Measurements from ENCODE around the gene SNAP25.

Gene SNAP25

GRCh38 chr20:10321138-10321717 lies 102.6 kb downstream of the SNAP25 start:
- ATAC-seq (replicated peaks; ENCODE audit: extremely low read depth, poor library complexity, severe bottlenecking) (no peak), DNase-seq (ENCODE audit: low spot score in 2 of 2) (no peak)
- H3K4me3 Mint-ChIP-seq, result no peak overlapping the region
- no peaks in the 10 kb centered on the region for H3K4me1 Mint-ChIP-seq
- H3K36me3 Mint-ChIP-seq (ENCODE audit: insufficient read depth), result peaks cover 1% of the 10 kb centered on the region
- H3K9me3 Mint-ChIP-seq, result no peaks in the 10 kb centered on the region
- peaks cover 39% of the 10 kb centered on the region for H3K27me3 Mint-ChIP-seq
- H3K27ac Mint-ChIP-seq (ENCODE audit: low read depth), result no peak overlapping the region

DNA sequence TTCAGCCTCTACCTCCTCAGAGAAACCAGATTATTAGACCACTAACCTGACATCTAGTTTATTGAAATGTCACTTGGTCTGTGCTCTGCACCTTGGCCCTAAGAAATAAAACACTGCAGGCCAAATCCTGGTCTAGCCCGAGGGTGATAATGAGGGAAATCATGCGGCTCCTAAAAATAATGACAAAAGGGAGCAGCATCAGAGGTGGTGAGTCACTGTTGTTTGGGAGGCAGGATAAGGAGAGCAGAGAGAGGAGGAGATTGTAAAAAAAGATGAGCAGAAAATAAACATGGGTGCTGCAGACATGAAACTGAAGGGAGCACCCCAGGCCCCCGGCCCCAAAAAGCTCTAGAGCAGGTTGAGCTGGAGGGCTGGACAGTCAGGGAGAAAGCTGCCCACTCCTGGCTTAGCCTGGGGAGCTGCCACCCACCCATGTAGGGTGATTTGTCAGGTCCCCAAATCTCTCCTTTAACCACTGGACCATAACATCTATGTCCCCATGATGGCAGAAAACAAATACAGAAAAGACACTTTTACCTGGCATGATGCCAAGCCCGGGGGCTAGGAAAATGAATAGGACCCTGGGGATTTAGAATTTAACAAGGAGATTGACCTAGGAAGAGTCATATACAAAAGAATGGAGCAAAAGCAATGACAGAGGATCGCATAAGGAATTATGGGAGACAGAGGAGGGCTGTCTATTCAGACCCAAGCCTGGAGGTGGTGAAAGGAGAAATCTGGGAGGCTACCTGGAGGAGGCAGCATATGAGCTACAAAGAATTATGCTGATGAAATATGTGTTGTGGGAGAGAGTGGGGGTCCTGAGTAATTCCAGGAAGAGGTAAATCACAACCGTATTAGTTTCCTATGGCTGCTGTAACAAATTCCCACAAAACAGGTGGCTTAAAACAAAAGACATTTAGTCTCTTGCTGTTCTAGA lies 103.7 kb downstream of the SNAP25 start:
- Mint-ChIP-seq H3K27me3 (peaks cover 30% of the 10 kb centered on the region), H3K27ac (ENCODE audit: low read depth) (no peak overlapping the region), H3K4me3 (no peak overlapping the region), H3K9me3 (no peaks in the 10 kb centered on the region), H3K36me3 (ENCODE audit: insufficient read depth) (peaks cover 1% of the 10 kb centered on the region), H3K4me1 (no peaks in the 10 kb centered on the region)
- ATAC-seq (replicated peaks; ENCODE audit: extremely low read depth, poor library complexity, severe bottlenecking), result no peak
- DNase-seq (ENCODE audit: low spot score in 2 of 2), result no peak

GRCh38 chr20:10323729-10324128 lies 105.1 kb downstream of the SNAP25 start:
- Mint-ChIP-seq H3K27me3 (peaks cover 29% of the 10 kb centered on the region), H3K36me3 (ENCODE audit: insufficient read depth) (peaks cover 1% of the 10 kb centered on the region), H3K4me1 (no peaks in the 10 kb centered on the region), H3K4me3 (no peak overlapping the region), H3K27ac (ENCODE audit: low read depth) (no peak overlapping the region), H3K9me3 (no peaks in the 10 kb centered on the region)
- DNase-seq (ENCODE audit: low spot score in 2 of 2) (no peak), ATAC-seq (replicated peaks; ENCODE audit: extremely low read depth, poor library complexity, severe bottlenecking) (no peak)

DNA sequence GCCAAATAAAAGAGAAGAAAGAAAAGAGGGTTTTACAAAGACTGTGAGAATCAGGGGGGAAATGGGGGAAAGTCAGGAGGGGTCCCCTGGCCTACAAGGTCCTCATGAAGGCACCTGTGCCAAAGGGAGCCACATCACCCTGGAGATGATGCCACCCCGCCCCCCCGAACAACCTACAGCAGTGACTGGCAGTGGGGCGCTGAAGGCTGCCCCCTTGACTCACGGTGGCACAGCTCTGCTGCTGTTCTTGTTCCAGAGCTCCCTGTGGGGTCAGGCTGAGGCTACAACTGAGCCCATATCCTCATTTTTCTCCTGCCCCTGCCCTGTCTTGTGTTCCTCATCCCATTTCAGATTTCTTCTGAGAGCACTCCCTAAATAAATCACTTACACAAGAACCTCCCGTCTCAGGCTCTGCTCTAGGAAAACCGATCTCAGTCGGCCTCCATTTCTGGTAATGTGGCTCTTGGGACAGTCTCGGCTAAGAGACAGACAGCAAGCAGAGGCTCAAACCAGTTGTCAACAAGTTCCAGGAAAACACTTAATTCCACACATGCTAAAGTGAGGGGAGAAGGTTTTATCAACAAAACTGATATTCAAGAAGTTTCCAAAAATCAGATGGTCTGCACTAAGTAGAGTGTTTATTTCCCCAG lies 105.7 kb downstream of the SNAP25 start:
- Mint-ChIP-seq H3K4me3 (no peak overlapping the region), H3K27me3 (peaks cover 29% of the 10 kb centered on the region), H3K9me3 (no peaks in the 10 kb centered on the region), H3K27ac (ENCODE audit: low read depth) (no peak overlapping the region), H3K36me3 (ENCODE audit: insufficient read depth) (peaks cover 1% of the 10 kb centered on the region), H3K4me1 (no peaks in the 10 kb centered on the region)
- ATAC-seq (replicated peaks; ENCODE audit: extremely low read depth, poor library complexity, severe bottlenecking) (no peak), DNase-seq (ENCODE audit: low spot score in 2 of 2) (no peak)

DNA sequence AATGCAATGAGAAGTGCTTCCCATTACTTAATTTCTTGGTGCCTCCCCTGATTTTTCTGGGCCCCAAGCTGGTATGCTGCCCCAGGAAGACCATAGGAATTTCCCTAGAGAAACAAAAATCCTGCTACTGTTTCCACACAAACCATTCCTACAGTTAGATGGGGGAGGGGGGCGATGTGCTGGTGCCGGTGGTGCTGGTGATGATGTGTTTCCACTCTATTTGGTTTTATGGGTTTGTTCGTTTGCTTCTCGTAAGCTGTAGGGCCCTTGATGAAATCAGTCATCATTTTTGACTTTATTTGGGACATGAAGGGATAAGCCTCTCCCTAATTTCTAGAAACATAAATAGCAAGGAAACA lies 110.2 kb downstream of the SNAP25 start:
- no peaks in the 10 kb centered on the region for H3K36me3 Mint-ChIP-seq (ENCODE audit: insufficient read depth)

GRCh38 chr20:10329387-10330005 lies 110.9 kb downstream of the SNAP25 start:
- ATAC-seq (replicated peaks; ENCODE audit: extremely low read depth, poor library complexity, severe bottlenecking) (no peak), DNase-seq (ENCODE audit: low spot score in 2 of 2) (no peak)
- Mint-ChIP-seq H3K36me3 (ENCODE audit: insufficient read depth) (no peaks in the 10 kb centered on the region), H3K4me1 (no peaks in the 10 kb centered on the region), H3K27ac (ENCODE audit: low read depth) (no peak overlapping the region), H3K9me3 (no peaks in the 10 kb centered on the region), H3K27me3 (peaks cover under 1% of the 10 kb centered on the region), H3K4me3 (no peak overlapping the region)

More for the DNA sequence above, 110.2 kb downstream of the SNAP25 start:
- peaks cover 6% of the 10 kb centered on the region for H3K27me3 Mint-ChIP-seq
- H3K27ac Mint-ChIP-seq (ENCODE audit: low read depth), result no peak overlapping the region
- no peaks in the 10 kb centered on the region for H3K9me3 Mint-ChIP-seq
- no peak overlapping the region for H3K4me3 Mint-ChIP-seq
- ATAC-seq (replicated peaks; ENCODE audit: extremely low read depth, poor library complexity, severe bottlenecking) (no peak), DNase-seq (ENCODE audit: low spot score in 2 of 2) (no peak)
- H3K4me1 Mint-ChIP-seq, result no peaks in the 10 kb centered on the region

DNA sequence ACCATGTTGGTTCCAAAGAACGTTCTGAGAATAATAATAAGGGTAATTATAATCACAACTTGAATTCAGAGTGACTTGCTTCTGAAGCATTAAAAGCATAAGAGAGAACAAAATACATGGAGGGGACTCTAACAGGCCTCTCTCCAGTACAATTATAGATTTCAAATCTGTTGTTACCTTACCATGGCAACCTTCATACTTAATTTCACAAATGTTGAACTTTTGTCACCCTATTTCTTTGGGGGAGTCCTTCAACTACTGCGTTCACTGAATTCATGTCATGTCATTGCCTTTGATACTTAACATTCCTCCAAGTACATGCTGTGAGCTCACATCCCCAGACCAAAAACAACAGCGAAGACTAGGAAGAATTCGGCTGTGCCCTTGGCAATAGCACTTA lies 111.4 kb downstream of the SNAP25 start:
- Mint-ChIP-seq H3K4me3 (no peak overlapping the region), H3K4me1 (no peaks in the 10 kb centered on the region), H3K36me3 (ENCODE audit: insufficient read depth) (no peaks in the 10 kb centered on the region), H3K9me3 (no peaks in the 10 kb centered on the region), H3K27ac (ENCODE audit: low read depth) (no peak overlapping the region), H3K27me3 (no peaks in the 10 kb centered on the region)
- ATAC-seq (replicated peaks; ENCODE audit: extremely low read depth, poor library complexity, severe bottlenecking) (no peak), DNase-seq (ENCODE audit: low spot score in 2 of 2) (no peak)

- no peaks in the 10 kb centered on the region for H3K4me1 Mint-ChIP-seq
- H3K36me3 Mint-ChIP-seq (ENCODE audit: insufficient read depth), result no peaks in the 10 kb centered on the region
- no peaks in the 10 kb centered on the region for H3K9me3 Mint-ChIP-seq
- ATAC-seq (replicated peaks; ENCODE audit: extremely low read depth, poor library complexity, severe bottlenecking), result no peak
- no peak for DNase-seq (ENCODE audit: low spot score in 2 of 2)
- peaks cover 3% of the 10 kb centered on the region for H3K27me3 Mint-ChIP-seq
- H3K4me3 Mint-ChIP-seq, result no peak overlapping the region
- no peak overlapping the region for H3K27ac Mint-ChIP-seq (ENCODE audit: low read depth)
Measured at GRCh38 chr20:10332656-10333415, 114.2 kb downstream of the SNAP25 start.

- DNase-seq (ENCODE audit: low spot score in 2 of 2) (no peak), ATAC-seq (replicated peaks; ENCODE audit: extremely low read depth, poor library complexity, severe bottlenecking) (no peak)
- no peak overlapping the region for H3K27ac Mint-ChIP-seq (ENCODE audit: low read depth)
- H3K36me3 Mint-ChIP-seq (ENCODE audit: insufficient read depth), result no peaks in the 10 kb centered on the region
- H3K4me3 Mint-ChIP-seq, result no peak overlapping the region
- H3K27me3 Mint-ChIP-seq, result peaks cover 17% of the 10 kb centered on the region
- H3K9me3 Mint-ChIP-seq, result no peaks in the 10 kb centered on the region
- no peaks in the 10 kb centered on the region for H3K4me1 Mint-ChIP-seq
Measured at GRCh38 chr20:10336959-10337729, 118.5 kb downstream of the SNAP25 start.

- DNase-seq (ENCODE audit: low spot score in 2 of 2) (no peak), ATAC-seq (replicated peaks; ENCODE audit: extremely low read depth, poor library complexity, severe bottlenecking) (no peak)
Measured at GRCh38 chr20:10338426-10339180, 120.0 kb downstream of the SNAP25 start.

GRCh38 chr20:10339609-10340008 lies 121.0 kb downstream of the SNAP25 start:
- no peaks in the 10 kb centered on the region for H3K36me3 Mint-ChIP-seq (ENCODE audit: insufficient read depth)
- H3K9me3 Mint-ChIP-seq, result no peaks in the 10 kb centered on the region
- H3K27me3 Mint-ChIP-seq, result peaks cover 17% of the 10 kb centered on the region
- no peak overlapping the region for H3K27ac Mint-ChIP-seq (ENCODE audit: low read depth)
- ATAC-seq (replicated peaks; ENCODE audit: extremely low read depth, poor library complexity, severe bottlenecking) (no peak), DNase-seq (ENCODE audit: low spot score in 2 of 2) (no peak)
- no peak overlapping the region for H3K4me3 Mint-ChIP-seq
- no peaks in the 10 kb centered on the region for H3K4me1 Mint-ChIP-seq

More at GRCh38 chr20:10338426-10339180, 120.0 kb downstream of the SNAP25 start:
- H3K36me3 Mint-ChIP-seq (ENCODE audit: insufficient read depth), result no peaks in the 10 kb centered on the region
- no peaks in the 10 kb centered on the region for H3K9me3 Mint-ChIP-seq
- peaks cover 17% of the 10 kb centered on the region for H3K27me3 Mint-ChIP-seq
- H3K27ac Mint-ChIP-seq (ENCODE audit: low read depth), result no peak overlapping the region
- H3K4me1 Mint-ChIP-seq, result no peaks in the 10 kb centered on the region
- H3K4me3 Mint-ChIP-seq, result no peak overlapping the region
